Measurements from ENCODE around the gene ANKRD63.

The ANKRD63 gene

GRCh38 chr15:40234783-40235182 lies 48.1 kb downstream of the ANKRD63 start:
- Histone ChIP-seq H3K27ac (ENCODE audit: low read depth, low read length) (peak overlapping the region; percentile 35), H3K27me3 (ENCODE audit: control insufficient read depth, low read length) (peaks cover 7% of the 10 kb centered on the region), H4K20me1 (ENCODE audit: control insufficient read depth, insufficient read depth, low read depth, low read length) (no peaks in the 10 kb centered on the region), H3K9me2 (replicated peaks; ENCODE audit: control insufficient read depth, low read length) (no peaks in the 10 kb centered on the region), H3K4me1 (ENCODE audit: control insufficient read depth, low read length) (peaks cover 44% of the 10 kb centered on the region), H3K4me2 (ENCODE audit: low read length) (peak overlapping the region; percentile 55), H3K36me3 (ENCODE audit: control insufficient read depth, low read length) (peaks cover 14% of the 10 kb centered on the region), H3K4me3 (ENCODE audit: low read length) (peak overlapping the region; percentile 29; the same call in 1 of the 2 replicates), H3K9me3 (ENCODE audit: control insufficient read depth, insufficient read depth, low read length) (no peaks in the 10 kb centered on the region), H3F3A (ENCODE audit: control insufficient read depth, insufficient read depth) (peaks cover 24% of the 10 kb centered on the region), H3K79me2 (ENCODE audit: control insufficient read depth, low read length) (no peaks in the 10 kb centered on the region)
- TF ChIP-seq CTCF (IDR thresholded peaks at IDR 0.05; ENCODE audit: low read depth, low read length, poor library complexity, severe bottlenecking) (no peak), EZH2phosphoT487 (IDR thresholded peaks at IDR 0.05; ENCODE audit: borderline replicate concordance, low read length) (no peak)

- peaks cover 32% of the 10 kb centered on the region for H3F3A ChIP-seq (ENCODE audit: control insufficient read depth, insufficient read depth)
- H3K4me2 ChIP-seq (ENCODE audit: low read length), result peak overlapping the region; percentile 55; the same call in 1 of the 2 replicates
- H3K36me3 ChIP-seq (ENCODE audit: control insufficient read depth, low read length), result peaks cover 23% of the 10 kb centered on the region
- H3K27ac ChIP-seq (ENCODE audit: low read depth, low read length), result no peak overlapping the region
- no peaks in the 10 kb centered on the region for H3K27me3 ChIP-seq (ENCODE audit: control insufficient read depth, low read length)
- peaks cover 36% of the 10 kb centered on the region for H3K4me1 ChIP-seq (ENCODE audit: control insufficient read depth, low read length)
- no peak overlapping the region for H3K4me3 ChIP-seq (ENCODE audit: low read length)
- H3K9me2 ChIP-seq (replicated peaks; ENCODE audit: control insufficient read depth, low read length), result no peaks in the 10 kb centered on the region
- no peaks in the 10 kb centered on the region for H3K9me3 ChIP-seq (ENCODE audit: control insufficient read depth, insufficient read depth, low read length)
- TF ChIP-seq EZH2phosphoT487 (IDR thresholded peaks at IDR 0.05; ENCODE audit: borderline replicate concordance, low read length) (no peak), CTCF (IDR thresholded peaks at IDR 0.05; ENCODE audit: low read depth, low read length, poor library complexity, severe bottlenecking) (no peak)
- H3K79me2 ChIP-seq (ENCODE audit: control insufficient read depth, low read length), result no peaks in the 10 kb centered on the region
- no peaks in the 10 kb centered on the region for H4K20me1 ChIP-seq (ENCODE audit: control insufficient read depth, insufficient read depth, low read depth, low read length)
Observed at GRCh38 chr15:40233727-40234577, 48.9 kb downstream of the ANKRD63 start.

- Histone ChIP-seq H3K79me2 (ENCODE audit: control insufficient read depth, low read length) (no peaks in the 10 kb centered on the region), H3K27me3 (ENCODE audit: control insufficient read depth, low read length) (no peaks in the 10 kb centered on the region), H3K4me1 (ENCODE audit: control insufficient read depth, low read length) (peaks cover 24% of the 10 kb centered on the region), H3K4me2 (ENCODE audit: low read length) (no peak overlapping the region), H3F3A (ENCODE audit: control insufficient read depth, insufficient read depth) (peaks cover 39% of the 10 kb centered on the region), H3K36me3 (ENCODE audit: control insufficient read depth, low read length) (peaks cover 36% of the 10 kb centered on the region), H4K20me1 (ENCODE audit: control insufficient read depth, insufficient read depth, low read depth, low read length) (no peaks in the 10 kb centered on the region), H3K9me3 (ENCODE audit: control insufficient read depth, insufficient read depth, low read length) (no peaks in the 10 kb centered on the region), H3K9me2 (replicated peaks; ENCODE audit: control insufficient read depth, low read length) (no peaks in the 10 kb centered on the region), H3K4me3 (ENCODE audit: low read length) (no peak overlapping the region), H3K27ac (ENCODE audit: low read depth, low read length) (no peak overlapping the region)
- TF ChIP-seq EZH2phosphoT487 (IDR thresholded peaks at IDR 0.05; ENCODE audit: borderline replicate concordance, low read length) (no peak), CTCF (IDR thresholded peaks at IDR 0.05; ENCODE audit: low read depth, low read length, poor library complexity, severe bottlenecking) (no peak)
Observed at GRCh38 chr15:40232625-40233070, 50.2 kb downstream of the ANKRD63 start.
